ENCODE data around the gene TTC21A.

The TTC21A gene

GRCh38 chr3:39185959-39186691, 78.6 kb downstream of the TTC21A start:
- H3K27me3 ChIP-seq (ENCODE audit: insufficient read depth, low read length, poor library complexity), result no peaks in the 10 kb centered on the region
- TF ChIP-seq EZH2 (IDR thresholded peaks at IDR 0.05; ENCODE audit: borderline replicate concordance, low read depth, low read length, severe bottlenecking), result no peak
- no peak for ATAC-seq (ENCODE audit: insufficient read depth, low read depth)

DNA sequence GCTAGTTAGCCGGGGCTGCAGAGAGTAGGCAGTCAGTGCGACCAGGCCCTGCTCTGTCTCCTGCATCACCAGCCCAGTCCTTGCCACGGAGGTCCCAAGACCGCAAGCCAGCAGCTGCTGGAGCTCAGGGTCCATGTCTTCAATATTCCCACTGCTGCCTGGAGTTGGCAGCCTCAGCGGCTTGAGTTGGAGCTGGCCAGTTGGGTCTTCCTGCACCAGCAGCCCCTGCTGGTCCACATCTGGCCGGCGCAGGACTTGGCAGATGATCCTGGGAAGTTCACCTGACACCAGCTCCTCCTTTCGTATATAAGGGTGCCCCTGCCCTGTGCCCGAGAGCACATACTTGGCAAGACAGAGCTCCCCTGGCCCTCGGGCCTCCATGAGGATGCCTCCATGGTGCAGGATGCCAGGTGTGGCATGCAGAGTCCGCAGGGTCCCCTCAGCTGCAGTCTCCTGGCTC, 79.2 kb downstream of the TTC21A start:
- H3K4me2 ChIP-seq (ENCODE audit: insufficient read depth, low read length), result no peak overlapping the region
- H3K9ac ChIP-seq (ENCODE audit: low read depth, low read length), result no peak overlapping the region
- H3K79me2 ChIP-seq (ENCODE audit: insufficient read depth, low read length), result no peaks in the 10 kb centered on the region
- H3K4me3 ChIP-seq (ENCODE audit: low read depth in 1 of 2, low read length in 2 of 2), result no peak overlapping the region
- DNase-seq (no peak), ATAC-seq (ENCODE audit: insufficient read depth, low read depth) (no peak)
- no peaks in the 10 kb centered on the region for H3K9me3 ChIP-seq (ENCODE audit: insufficient read depth, low read length, severe bottlenecking)
- no peaks in the 10 kb centered on the region for H3K4me1 ChIP-seq (ENCODE audit: insufficient read depth, low read length)
- H3K27ac ChIP-seq (ENCODE audit: low read length), result no peak overlapping the region
- TF ChIP-seq CTCF (IDR thresholded peaks at IDR 0.05; ENCODE audit: borderline replicate concordance, extremely low read depth, low read length, poor library complexity, severe bottlenecking) (no peak), EZH2 (IDR thresholded peaks at IDR 0.05; ENCODE audit: borderline replicate concordance, low read depth, low read length, severe bottlenecking) (no peak)
- H2AFZ ChIP-seq (ENCODE audit: low read depth, low read length), result no peak overlapping the region
- H3K27me3 ChIP-seq (ENCODE audit: insufficient read depth, low read length, poor library complexity), result no peaks in the 10 kb centered on the region
- no peaks in the 10 kb centered on the region for H3K36me3 ChIP-seq (ENCODE audit: insufficient read depth, low read length)
- H4K20me1 ChIP-seq (ENCODE audit: insufficient read depth, low read length), result 0 out of 2 replicates have a peak, but pooled peaks cover 2% of the 10 kb centered on the region

More at GRCh38 chr3:39185959-39186691, 78.6 kb downstream of the TTC21A start:
- Histone ChIP-seq H3K4me3 (ENCODE audit: low read depth in 1 of 2, low read length in 2 of 2) (no peak overlapping the region), H2AFZ (ENCODE audit: low read depth, low read length) (no peak overlapping the region), H3K9ac (ENCODE audit: low read depth, low read length) (no peak overlapping the region), H3K36me3 (ENCODE audit: insufficient read depth, low read length) (no peaks in the 10 kb centered on the region), H3K4me2 (ENCODE audit: insufficient read depth, low read length) (no peak overlapping the region), H3K9me3 (ENCODE audit: insufficient read depth, low read length, severe bottlenecking) (no peaks in the 10 kb centered on the region), H3K4me1 (ENCODE audit: insufficient read depth, low read length) (peaks cover 2% of the 10 kb centered on the region), H3K79me2 (ENCODE audit: insufficient read depth, low read length) (no peaks in the 10 kb centered on the region), H3K27ac (ENCODE audit: low read length) (no peak overlapping the region), H4K20me1 (ENCODE audit: insufficient read depth, low read length) (0 out of 2 replicates have a peak, but pooled peaks cover 2% of the 10 kb centered on the region)
- no peak for DNase-seq

GRCh38 chr3:39187372-39188155, 80.1 kb downstream of the TTC21A start:
- Histone ChIP-seq H3K27me3 (ENCODE audit: insufficient read depth, low read length, poor library complexity) (no peaks in the 10 kb centered on the region), H3K79me2 (ENCODE audit: insufficient read depth, low read length) (no peaks in the 10 kb centered on the region), H3K27ac (ENCODE audit: low read length) (no peak overlapping the region), H2AFZ (ENCODE audit: low read depth, low read length) (no peak overlapping the region), H3K36me3 (ENCODE audit: insufficient read depth, low read length) (no peaks in the 10 kb centered on the region), H3K4me3 (ENCODE audit: low read depth in 1 of 2, low read length in 2 of 2) (no peak overlapping the region), H3K9me3 (ENCODE audit: insufficient read depth, low read length, severe bottlenecking) (no peaks in the 10 kb centered on the region), H4K20me1 (ENCODE audit: insufficient read depth, low read length) (0 out of 2 replicates have a peak, but pooled peaks cover 2% of the 10 kb centered on the region), H3K9ac (ENCODE audit: low read depth, low read length) (no peak overlapping the region), H3K4me1 (ENCODE audit: insufficient read depth, low read length) (no peaks in the 10 kb centered on the region), H3K4me2 (ENCODE audit: insufficient read depth, low read length) (no peak overlapping the region)
- ATAC-seq (ENCODE audit: insufficient read depth, low read depth), result no peak
- DNase-seq, result no peak
- TF ChIP-seq CTCF (IDR thresholded peaks at IDR 0.05; ENCODE audit: borderline replicate concordance, extremely low read depth, low read length, poor library complexity, severe bottlenecking) (no peak), EZH2 (IDR thresholded peaks at IDR 0.05; ENCODE audit: borderline replicate concordance, low read depth, low read length, severe bottlenecking) (no peak)
